Psoas muscle (tissue), 8 donors: ENCODE data around the gene ATP8A2. TPM values are rescaled to one million over a fixed set of nuclear protein-coding genes. Genes with fewer than 3 reads are reported as not detected.
"Not testable (repeated sequence)": the region's sequence is repeated elsewhere in the genome, so short reads cannot be mapped to it uniquely, and the experiment has no call there.

Experiments
- ATAC-seq, 4 donors: fragments of 200-7000 bp; cut with Tn5 transposase; one replicate each; pipeline ENCODE4 v1.9.1; 2020; ENCODE audit warnings: moderate library complexity in 3 of 4, mild to moderate bottlenecking in 2 of 4
- DNase-seq, 2 donors: peaks; one replicate each; pipeline ENCODE4 v3.0.0-alpha.2; 2020
- H3K27ac ChIP-seq: fragments of 200-600 bp; one replicate; pipeline ENCODE4 v1.8.0; 2022
- H3K27me3 ChIP-seq, 3 donors: fragments of 200-600 bp in 1 of 3; one replicate each; pipeline versions ENCODE4 v1.6.1 to v1.8.0; 2013 to 2022; ENCODE audit warnings: low read length in 2 of 3, mild to moderate bottlenecking in 2 of 3, moderate library complexity in 1 of 3; ENCODE audit not compliant: insufficient read depth in 3 of 3
- H3K36me3 ChIP-seq, 2 donors: fragments of 200-600 bp in 1 of 2; one replicate each; pipeline versions ENCODE4 v1.6.1 to v1.8.0; 2013 to 2022; ENCODE audit warnings: low read depth in 1 of 2, mild to moderate bottlenecking in 1 of 2, moderate library complexity in 1 of 2; ENCODE audit not compliant: insufficient read depth in 1 of 2
- H3K4me1 ChIP-seq: fragments of 200-600 bp; one replicate; pipeline ENCODE4 v1.8.0; 2022
- H3K4me3 ChIP-seq: fragments of 200-600 bp; one replicate; pipeline ENCODE4 v1.8.0; 2022; ENCODE audit warnings: mild to moderate bottlenecking
- H3K9me3 ChIP-seq: fragments of 200-600 bp; one replicate; pipeline ENCODE4 v1.8.0; 2022
- WGBS, 3 donors: extraction: QIAGEN DNeasy Blood & Tissue Kit; methylation state at CpG; one replicate each; pipeline versions ENCODE4 v1.1.6 to v1.1.7; 2013; 5-methylcytosine and 5-hydroxymethylcytosine counted together
- intact Hi-C, 2 donors: fragments of 100-400 bp; cut with DNase I; formaldehyde crosslinking; loops; one replicate each; pipeline versions ENCODE4 v1.11.0 to v1.14.2; 2022
- polyA plus RNA-seq, 3 donors: library from polyadenylated mRNA; stranded (reverse); fragments of 200-250 nt; gene quantifications; one replicate each; pipeline ENCODE4 v1.2.3, GENCODE V29; 2013
- total RNA-seq, 4 donors: library from RNA; stranded (reverse); fragmentation: NEBNext Ultra II Directional in 2 of 4; extraction: Animal tissue kit (Norgen Biotek cat#: 25700) in 2 of 4; gene quantifications; one replicate each; pipeline versions ENCODE4 v1.2.1 to v1.2.4, GENCODE V29; 2021 to 2023
- TF ChIP-seq, protein P1 (sequence below): fragments of 200-600 bp; IDR thresholded peaks from one replicate; pipeline ENCODE4 v1.8.0; 2022; ENCODE audit warnings: antibody characterized with exemption
- donor health status: healthy with polysubstance abuse.
- donor health status: DM: no; HTN: no; CAD: no; lungs with moderate emphysema.
- donor health status: Bipolar disorder and iron deficiency.
- donor health status: healthy.
- donor health status: DM: yes; HTN: yes; CAD: no.
- donor health status: DM: no; HTN: no; CAD: no.
- donor health status: DM: no; HTN: no; CAD: no.
- donor health status: DM: yes; HTN: yes; CAD: no.

The ATP8A2 gene
- total and polyA plus RNA-seq, 7 donors = 0.02 to 0.22 (median 0.04) TPM; not detected in 2

DNA sequence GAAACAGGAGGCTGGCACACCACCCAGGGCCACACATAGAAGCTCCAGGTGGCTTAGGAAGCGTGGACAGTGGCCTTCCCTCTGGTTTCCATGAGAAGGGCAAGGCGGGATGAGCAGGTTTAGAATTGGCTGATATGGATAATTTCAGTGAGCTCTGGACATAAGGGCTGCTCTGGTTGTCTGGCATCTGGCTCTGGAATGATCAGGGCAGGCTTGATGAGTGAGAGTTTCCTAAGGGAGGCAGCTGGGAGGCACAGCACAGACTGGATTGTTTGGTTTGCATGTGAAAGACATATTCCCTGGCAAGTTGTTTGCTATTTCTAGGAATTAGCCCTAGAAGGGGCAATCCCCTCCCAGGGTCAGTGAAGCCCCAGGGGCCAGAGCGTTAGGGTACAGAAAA lies 129.5 kb downstream of the ATP8A2 start:
- no peaks in the 10 kb centered on the region for H3K4me1 ChIP-seq
- H3K36me3 ChIP-seq = no peaks in the 10 kb centered on the region
- ATAC-seq = no peak
- WGBS, 3 donors = 55 to 61% (median 57%) methylated on average over 3 of the region's 3 CpGs
- TF ChIP-seq, protein P1, sequence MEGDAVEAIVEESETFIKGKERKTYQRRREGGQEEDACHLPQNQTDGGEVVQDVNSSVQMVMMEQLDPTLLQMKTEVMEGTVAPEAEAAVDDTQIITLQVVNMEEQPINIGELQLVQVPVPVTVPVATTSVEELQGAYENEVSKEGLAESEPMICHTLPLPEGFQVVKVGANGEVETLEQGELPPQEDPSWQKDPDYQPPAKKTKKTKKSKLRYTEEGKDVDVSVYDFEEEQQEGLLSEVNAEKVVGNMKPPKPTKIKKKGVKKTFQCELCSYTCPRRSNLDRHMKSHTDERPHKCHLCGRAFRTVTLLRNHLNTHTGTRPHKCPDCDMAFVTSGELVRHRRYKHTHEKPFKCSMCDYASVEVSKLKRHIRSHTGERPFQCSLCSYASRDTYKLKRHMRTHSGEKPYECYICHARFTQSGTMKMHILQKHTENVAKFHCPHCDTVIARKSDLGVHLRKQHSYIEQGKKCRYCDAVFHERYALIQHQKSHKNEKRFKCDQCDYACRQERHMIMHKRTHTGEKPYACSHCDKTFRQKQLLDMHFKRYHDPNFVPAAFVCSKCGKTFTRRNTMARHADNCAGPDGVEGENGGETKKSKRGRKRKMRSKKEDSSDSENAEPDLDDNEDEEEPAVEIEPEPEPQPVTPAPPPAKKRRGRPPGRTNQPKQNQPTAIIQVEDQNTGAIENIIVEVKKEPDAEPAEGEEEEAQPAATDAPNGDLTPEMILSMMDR = no peak
- no peak overlapping the region for H3K4me3 ChIP-seq
- no peaks in the 10 kb centered on the region for H3K9me3 ChIP-seq
- no peak for DNase-seq
- H3K27me3 ChIP-seq = peaks cover 0 to 1% (median 0%) of the 10 kb centered on the region in 3 donors
- intact Hi-C loops = no loop called here
- H3K27ac ChIP-seq = no peak overlapping the region

DNA sequence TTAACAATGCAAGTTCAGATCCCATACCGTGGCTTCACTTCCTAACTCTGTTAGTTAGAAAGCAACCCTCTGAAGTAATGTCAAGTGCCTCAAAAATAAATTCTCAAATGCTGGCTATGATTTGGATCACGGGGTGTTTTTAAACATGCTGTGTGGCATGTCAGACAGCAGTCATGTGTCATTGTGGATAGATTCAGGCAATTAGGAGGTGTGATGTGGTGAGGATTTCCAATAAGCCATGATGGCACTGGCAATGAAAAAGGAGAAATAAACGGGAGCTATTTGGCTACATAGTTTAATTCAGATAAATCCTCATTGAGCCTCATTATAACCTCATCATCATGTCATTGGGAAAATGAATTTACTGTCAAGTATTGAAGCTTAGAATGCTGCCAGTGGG lies 130.3 kb downstream of the ATP8A2 start:
- Histone ChIP-seq H3K4me1 (no peaks in the 10 kb centered on the region), H3K9me3 (no peaks in the 10 kb centered on the region), H3K36me3 (no peaks in the 10 kb centered on the region), H3K4me3 (no peak overlapping the region), H3K27ac (no peak overlapping the region), H3K27me3 (peaks cover 0 to 1% (median 0%) of the 10 kb centered on the region in 3 donors)
- DNase-seq = no peak
- intact Hi-C loops = no loop called here
- no peak for ATAC-seq
- WGBS, 3 donors = 67 to 68% (median 67%) methylated on average over 3 of the region's 3 CpGs
- TF ChIP-seq, protein P1 = no peak

DNA sequence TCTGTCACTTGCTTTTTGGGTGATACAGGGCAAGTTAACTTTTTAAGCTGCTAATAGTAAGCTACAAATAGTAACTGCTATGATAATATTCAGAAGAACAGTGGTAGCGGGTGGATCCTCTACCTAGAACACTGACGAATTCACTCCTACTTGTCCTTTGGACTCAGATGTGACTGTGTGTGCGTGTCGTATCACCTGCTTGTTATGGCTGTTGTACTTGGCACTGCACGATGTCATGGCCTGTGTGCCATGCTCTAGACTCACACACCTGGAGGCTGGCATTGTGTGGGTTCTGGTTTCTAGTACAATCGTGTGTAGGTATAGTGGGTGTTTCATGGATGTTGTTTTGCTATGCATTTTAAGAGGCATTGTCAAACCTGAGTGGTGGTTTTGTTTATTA lies 130.8 kb downstream of the ATP8A2 start:
- 79 to 91% (median 86%) methylated on average over 6 of the region's 6 CpGs for WGBS, 3 donors
- intact Hi-C loops = no loop called here
- ATAC-seq = no peak

DNA sequence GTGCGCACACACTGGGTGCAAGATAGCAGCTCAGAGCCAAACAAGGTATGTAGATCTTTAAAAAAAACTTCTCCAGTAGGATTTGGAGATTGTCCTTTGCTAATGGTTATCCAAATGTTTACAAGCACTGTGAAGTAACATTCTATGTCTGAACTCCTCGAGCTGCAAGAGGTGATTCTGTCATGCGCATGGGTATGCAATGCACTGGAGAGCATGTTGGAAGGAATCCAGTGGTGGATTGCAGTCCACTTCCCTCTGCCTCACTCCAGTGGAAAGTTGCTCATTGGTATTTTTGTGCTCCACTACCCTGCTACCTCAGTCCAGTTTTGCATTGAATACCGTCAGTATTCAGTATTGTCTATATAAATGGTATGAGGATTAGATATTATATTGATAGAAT lies 132.1 kb downstream of the ATP8A2 start:
- H3K9me3 ChIP-seq = no peaks in the 10 kb centered on the region
- TF ChIP-seq, protein P1 = no peak
- no peak for ATAC-seq
- WGBS, 3 donors = 79 to 86% (median 83%) methylated on average over 4 of the region's 4 CpGs
- H3K36me3 ChIP-seq = no peaks in the 10 kb centered on the region
- peaks cover 0 to 1% (median under 1%) of the 10 kb centered on the region in 3 donors for H3K27me3 ChIP-seq
- H3K4me1 ChIP-seq = no peaks in the 10 kb centered on the region
- intact Hi-C loops = no loop called here
- DNase-seq = no peak
- H3K27ac ChIP-seq = no peak overlapping the region
- H3K4me3 ChIP-seq = no peak overlapping the region

More for the DNA sequence above, 130.8 kb downstream of the ATP8A2 start:
- no peak for DNase-seq
- H3K4me1 ChIP-seq = no peaks in the 10 kb centered on the region
- no peaks in the 10 kb centered on the region for H3K36me3 ChIP-seq
- TF ChIP-seq, protein P1 = no peak
- peaks cover 0 to 1% (median 0%) of the 10 kb centered on the region in 3 donors for H3K27me3 ChIP-seq
- no peak overlapping the region for H3K27ac ChIP-seq
- no peak overlapping the region for H3K4me3 ChIP-seq
- H3K9me3 ChIP-seq = no peaks in the 10 kb centered on the region

DNA sequence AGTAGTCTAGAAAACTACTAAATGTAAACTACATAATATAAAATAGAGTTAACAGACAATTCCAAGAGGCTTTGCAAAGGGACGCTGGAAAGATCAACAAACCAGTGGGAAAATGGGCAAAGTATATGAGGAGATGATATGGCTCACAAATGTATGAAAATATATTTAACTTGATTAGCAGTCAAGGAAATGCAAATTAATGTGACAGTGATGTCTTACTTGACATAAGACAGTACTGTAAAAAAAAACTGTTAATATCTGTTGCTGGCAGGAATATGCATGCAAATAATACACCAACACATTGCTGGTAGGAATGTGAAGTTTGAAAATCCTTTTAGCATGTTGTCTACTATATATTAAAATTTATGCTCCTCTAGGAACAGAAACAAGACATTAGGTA lies 136.1 kb downstream of the ATP8A2 start:
- intact Hi-C loops = no loop called here
- DNase-seq (no peak), ATAC-seq (no peak)
- peaks cover 5% of the 10 kb centered on the region for H3K9me3 ChIP-seq
- H3K4me1 ChIP-seq = no peaks in the 10 kb centered on the region
- H3K36me3 ChIP-seq = no peaks in the 10 kb centered on the region
- WGBS, 3 donors = 70 to 84% (median 82%) methylated on average over 1 of the region's 1 CpG
- no peak overlapping the region for H3K27ac ChIP-seq
- H3K27me3 ChIP-seq = peaks cover 0 to 2% (median 0%) of the 10 kb centered on the region in 3 donors
- TF ChIP-seq, protein P1 = no peak
- no peak overlapping the region for H3K4me3 ChIP-seq

DNA sequence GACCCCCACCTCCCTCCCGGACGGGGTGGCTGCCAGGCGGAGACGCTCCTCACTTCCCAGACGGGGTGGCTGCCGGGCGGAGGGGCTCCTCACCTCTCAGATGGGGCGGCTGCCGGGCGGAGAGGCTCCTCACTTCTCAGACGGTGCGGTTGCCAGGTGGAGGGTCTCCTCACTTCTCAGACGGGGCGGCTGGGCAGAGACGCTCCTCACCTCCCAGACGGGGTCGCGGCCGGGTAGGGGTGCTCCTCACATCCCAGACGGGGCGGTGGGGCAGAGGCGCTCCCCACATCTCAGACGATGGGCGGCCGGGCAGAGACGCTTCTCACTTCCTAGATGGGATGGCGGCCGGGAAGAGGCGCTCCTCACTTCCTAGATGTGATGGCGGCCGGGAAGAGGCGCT lies 141.3 kb downstream of the ATP8A2 start:
- ATAC-seq, H3K9me3 ChIP-seq, H3K27ac ChIP-seq, intact Hi-C loops, DNase-seq, H3K27me3 ChIP-seq, H3K4me3 ChIP-seq, H3K4me1 ChIP-seq, H3K36me3 ChIP-seq: not testable (repeated sequence)
- WGBS, 3 donors = 89 to 98% (median 97%) methylated on average over 13 to 29 of the region's 32 CpGs
